Motor neuron (in vitro differentiated cells): ENCODE results near the gene SH2B2. TPM values are rescaled to one million over a fixed set of nuclear protein-coding genes. Genes with fewer than 3 reads are reported as not detected.
"Not testable (repeated sequence)": the region's sequence is repeated elsewhere in the genome, so short reads cannot be mapped to it uniquely, and the experiment has no call there.

Experiments used
- ATAC-seq, 8 experiments: fragments of 200-7000 bp; cut with Tn5 transposase; replicated peaks in 6 of 8; 2 replicates each; pipeline ENCODE4 v1.8.0; 2021; ENCODE audit warnings: mild to moderate bottlenecking in 8 of 8, moderate library complexity in 8 of 8
- H3K27ac ChIP-seq, 2 donors: fragments of 250-450 bp; sonication (Bioruptor Pico); 2 replicates each; pipeline ENCODE4 v1.9.0; 2021; ENCODE audit warnings: antibody characterized with exemption in 2 of 2, mild to moderate bottlenecking in 2 of 2, moderate library complexity in 1 of 2
- H3K4me1 ChIP-seq, 2 donors: fragments of 250-450 bp; sonication (Bioruptor Pico); replicated peaks in 1 of 2; 2 replicates each; pipeline ENCODE4 v1.6.1; 2021; ENCODE audit warnings: antibody characterized with exemption in 2 of 2, mild to moderate bottlenecking in 2 of 2, moderate library complexity in 1 of 2
- H3K4me3 ChIP-seq, 5 donors: fragments of 250-450 bp; sonication (Bioruptor Pico); 2 replicates each; pipeline ENCODE4 v1.9.0; 2021; ENCODE audit warnings: antibody characterized with exemption in 5 of 5, mild to moderate bottlenecking in 5 of 5, moderate library complexity in 4 of 5
- WGBS, 10 experiments: fragments of 450-650 bp; shearing (Covaris generic); methylation state at CpG; one replicate each; pipeline ENCODE4 v1.0.0; 2022; 5-methylcytosine and 5-hydroxymethylcytosine counted together
- in situ Hi-C, 9 experiments: fragments of 400-800 bp; cut with MboI; loops; one replicate each; pipeline ENCODE4 v1.15.0; 2021; ENCODE audit warnings: low sequenced_read_pairs in 9 of 9, low pct_unique_long_range_greater_than_20kb in 2 of 9; ENCODE audit not compliant: unreplicated experiment in 9 of 9
- total RNA-seq, 8 experiments: library from RNA; unstranded; fragments of 300-600 nt; gene quantifications; 2 replicates each; pipeline versions ENCODE4 v1.2.3 to v1.2.4, GENCODE V29; 2022

Gene SH2B2
- total RNA-seq, 8 experiments from 2014 or later = 1.0 to 8.1 (median 4.0) TPM

GRCh38 chr7:102291056-102291915 is 4.6 kb downstream of the SH2B2 start:
- Histone ChIP-seq H3K27ac (no peak overlapping the region), H3K4me1 (peaks cover 29 to 36% of the 10 kb centered on the region in 2 donors), H3K4me3 (no peak overlapping the region)
- in situ Hi-C loops = loop anchor here in 3 of 9 experiments (25.0 kb wide), 1 partner anchor 96 kb away; the partner anchor contains the start of gene PRKRIP1 (in 3 of the 3)
- 60 to 80% methylated on average over 1 to 3 of the region's 18 CpGs; no CpG with 5 or more reads in 8 of the 10 experiments for WGBS, 10 experiments
- no peak for ATAC-seq

DNA sequence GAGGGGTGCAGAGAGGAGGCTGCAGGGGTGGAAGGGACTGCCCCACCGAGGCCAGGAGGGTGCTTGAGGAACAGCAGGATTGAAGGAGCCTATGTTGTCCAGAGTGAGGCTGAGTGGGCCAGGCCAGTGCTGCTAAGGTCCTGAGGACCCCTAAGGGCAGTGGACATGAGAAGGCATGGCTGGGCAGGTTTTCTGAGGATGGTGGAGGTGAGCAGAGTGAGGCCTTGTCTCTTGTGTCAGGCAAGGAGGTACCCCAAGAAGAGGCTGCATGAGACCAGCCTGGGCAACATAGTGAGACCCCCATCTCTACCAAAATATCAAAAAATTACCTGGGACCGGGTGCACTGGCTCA is 5.2 kb downstream of the SH2B2 start:
- ATAC-seq = no peak
- 61 to 83% (median 73%) methylated on average over 1 to 2 of the region's 2 CpGs; no CpG with 5 or more reads in 6 of the 10 experiments for WGBS, 10 experiments
- peaks cover 32 to 41% of the 10 kb centered on the region in 2 donors for H3K4me1 ChIP-seq
- no peak overlapping the region for H3K27ac ChIP-seq
- in situ Hi-C loops = loop anchor here in 3 of 9 experiments (25.0 kb wide), 1 partner anchor 95 kb away; the partner anchor contains the start of gene PRKRIP1 (in 3 of the 3)
- no peak overlapping the region for H3K4me3 ChIP-seq

DNA sequence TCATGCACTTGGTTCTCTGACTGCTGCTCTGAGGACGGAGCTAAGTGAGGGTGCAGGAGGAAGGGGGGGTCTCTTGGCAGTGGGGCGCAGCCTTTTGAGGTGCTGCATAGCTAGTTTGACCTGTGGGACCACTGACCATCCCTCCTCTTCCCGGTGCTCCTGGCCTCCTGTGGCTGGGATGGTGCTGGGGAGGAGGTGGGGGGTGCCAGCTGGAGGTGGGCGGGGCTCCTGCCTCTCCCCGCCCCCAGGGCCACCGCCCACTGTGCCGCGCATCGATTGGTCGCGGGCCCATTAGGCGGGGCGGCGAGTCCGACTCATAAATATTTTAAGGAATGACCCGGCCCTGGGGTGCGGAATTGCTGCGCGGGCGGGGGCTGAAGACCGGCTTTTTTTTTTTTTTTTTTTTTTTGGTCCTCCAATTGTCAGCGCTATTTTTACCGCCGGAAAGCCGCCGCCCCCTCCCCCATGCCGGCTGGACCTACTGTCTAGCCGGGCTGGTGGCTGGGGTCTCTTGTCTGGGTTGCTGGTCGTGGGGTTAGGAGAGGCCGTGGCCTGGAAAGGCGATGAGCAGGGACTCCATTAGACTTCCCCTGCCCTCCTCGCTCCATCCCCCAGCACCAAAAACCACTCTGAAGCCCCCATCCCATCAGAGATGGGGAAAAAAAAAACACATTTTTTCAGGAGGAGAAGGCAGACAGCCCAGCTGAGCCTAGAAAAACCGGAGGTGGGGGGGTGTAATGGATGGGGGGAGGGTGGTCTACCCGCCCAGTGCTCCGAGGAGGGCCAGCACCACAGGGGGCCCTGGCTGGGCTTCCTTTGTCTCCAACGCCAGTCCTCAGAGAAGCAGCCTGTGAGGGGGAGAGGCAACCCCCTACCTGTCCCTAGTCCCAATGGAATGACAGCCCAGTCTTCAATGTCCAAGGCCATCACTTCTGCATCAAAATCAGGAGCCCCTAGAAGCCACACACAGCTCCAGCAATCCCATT is 6.4 kb downstream of the SH2B2 start:
- peak; percentile 31 to 75 (median 56) for ATAC-seq
- 0% methylated on average over 1 to 6 of the region's 36 CpGs; no CpG with 5 or more reads in 6 of the 10 experiments for WGBS, 10 experiments
- Histone ChIP-seq H3K27ac (no peak overlapping the region), H3K4me3 (peak overlapping the region; percentile 15 to 35 (median 24)), H3K4me1 (peaks cover 32 to 38% of the 10 kb centered on the region in 2 donors)
- in situ Hi-C loops = loop anchor here in 3 of 9 experiments (25.0 kb wide), 1 partner anchor 94 kb away; the partner anchor contains the start of gene PRKRIP1 (in 3 of the 3)

DNA sequence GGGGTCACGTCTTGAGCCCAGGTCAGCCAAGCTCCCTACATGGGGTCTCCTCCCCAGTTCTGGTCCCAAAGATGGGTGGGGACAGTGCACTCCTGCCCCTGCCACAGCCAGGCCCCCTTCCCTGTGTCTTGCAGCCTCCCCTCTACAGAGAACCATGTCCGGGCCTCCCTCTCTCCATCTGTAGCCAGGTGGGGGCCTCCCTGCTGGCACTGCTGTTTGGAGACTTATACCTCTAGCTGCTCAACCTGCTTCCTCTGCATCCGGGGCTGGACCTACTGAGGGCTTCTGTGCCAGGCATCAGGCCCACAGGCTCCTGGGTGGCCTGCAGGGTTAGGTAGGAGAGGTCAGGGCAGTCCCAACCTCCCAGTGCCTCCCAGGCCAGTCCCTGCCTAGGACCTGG is 7.9 kb downstream of the SH2B2 start:
- Histone ChIP-seq H3K4me1 (peaks cover 23 to 34% of the 10 kb centered on the region in 2 donors), H3K4me3 (no peak overlapping the region), H3K27ac (no peak overlapping the region)
- ATAC-seq = no peak
- WGBS, 10 experiments = 80 to 100% methylated on average over 1 of the region's 3 CpGs; no CpG with 5 or more reads in 8 of the 10 experiments
- in situ Hi-C loops = loop anchor here in 3 of 9 experiments (25.0 kb wide), 1 partner anchor 93 kb away; the partner anchor contains the start of gene PRKRIP1 (in 3 of the 3)

GRCh38 chr7:102295346-102296178 is 8.9 kb downstream of the SH2B2 start:
- H3K27ac ChIP-seq = peak overlapping the region in 1 of 2 donors; percentile 43
- WGBS, 10 experiments = 20 to 81% (median 63%) methylated on average over 1 to 4 of the region's 12 CpGs; no CpG with 5 or more reads in 2 of the 10 experiments
- no peak overlapping the region for H3K4me3 ChIP-seq
- peaks cover 23 to 34% of the 10 kb centered on the region in 2 donors for H3K4me1 ChIP-seq
- peak in 4 of 8 experiments; percentile 20 to 44 (median 38) for ATAC-seq
- in situ Hi-C loops = loop anchor here in 3 of 9 experiments (25.0 kb wide), 1 partner anchor 92 kb away; the partner anchor contains the start of gene PRKRIP1 (in 3 of the 3)

DNA sequence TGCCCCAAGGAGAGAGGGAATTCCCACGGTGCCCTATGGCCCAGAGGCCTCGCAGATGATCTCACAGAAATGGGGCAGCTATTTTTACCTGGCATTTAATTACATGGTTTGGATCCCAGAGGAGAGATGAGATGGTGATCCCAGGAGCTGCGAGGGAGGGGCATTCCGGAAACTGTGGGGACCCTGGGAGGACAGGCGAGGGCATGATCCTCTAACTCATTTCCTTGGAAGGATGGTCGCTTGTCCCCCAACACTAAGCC is 9.4 kb downstream of the SH2B2 start:
- no peak for ATAC-seq
- in situ Hi-C loops = loop anchor here in 3 of 9 experiments (25.0 kb wide), 1 partner anchor 91 kb away; the partner anchor contains the start of gene PRKRIP1 (in 3 of the 3)
- Histone ChIP-seq H3K27ac (peak overlapping the region in 1 of 2 donors; percentile 43), H3K4me3 (no peak overlapping the region), H3K4me1 (peaks cover 23 to 34% of the 10 kb centered on the region in 2 donors)
- 59 to 100% (median 71%) methylated on average over 3 to 4 of the region's 6 CpGs; no CpG with 5 or more reads in 7 of the 10 experiments for WGBS, 10 experiments

DNA sequence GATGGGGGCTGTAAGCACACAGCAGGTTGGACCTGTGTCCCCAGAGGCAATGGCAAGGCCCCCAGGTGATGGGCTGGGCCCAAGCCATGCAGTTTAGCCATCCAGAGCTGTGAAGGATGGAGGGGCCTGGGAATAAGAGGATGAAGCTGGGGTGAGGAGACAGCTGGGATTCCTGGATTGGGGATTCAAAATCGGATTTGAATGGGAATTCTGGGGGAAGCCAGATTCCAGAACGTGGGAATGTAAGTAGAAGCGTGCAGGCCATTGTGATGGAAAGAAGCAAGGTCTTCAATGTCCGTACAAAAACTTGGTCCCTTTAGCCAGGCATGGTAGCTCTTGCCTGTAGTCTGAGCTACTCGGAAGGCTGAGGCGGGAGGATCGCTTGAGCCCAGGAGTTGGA is 9.8 kb downstream of the SH2B2 start:
- WGBS, 10 experiments = 33 to 96% (median 82%) methylated on average over 1 to 7 of the region's 7 CpGs; no CpG with 5 or more reads in 3 of the 10 experiments
- in situ Hi-C loops = loop anchor here in 3 of 9 experiments (25.0 kb wide), 1 partner anchor 91 kb away; the partner anchor contains the start of gene PRKRIP1 (in 3 of the 3)
- no peak for ATAC-seq
- no peak overlapping the region for H3K4me3 ChIP-seq
- H3K27ac ChIP-seq = peak overlapping the region in 1 of 2 donors; percentile 43
- H3K4me1 ChIP-seq = peaks cover 23 to 34% of the 10 kb centered on the region in 2 donors

DNA sequence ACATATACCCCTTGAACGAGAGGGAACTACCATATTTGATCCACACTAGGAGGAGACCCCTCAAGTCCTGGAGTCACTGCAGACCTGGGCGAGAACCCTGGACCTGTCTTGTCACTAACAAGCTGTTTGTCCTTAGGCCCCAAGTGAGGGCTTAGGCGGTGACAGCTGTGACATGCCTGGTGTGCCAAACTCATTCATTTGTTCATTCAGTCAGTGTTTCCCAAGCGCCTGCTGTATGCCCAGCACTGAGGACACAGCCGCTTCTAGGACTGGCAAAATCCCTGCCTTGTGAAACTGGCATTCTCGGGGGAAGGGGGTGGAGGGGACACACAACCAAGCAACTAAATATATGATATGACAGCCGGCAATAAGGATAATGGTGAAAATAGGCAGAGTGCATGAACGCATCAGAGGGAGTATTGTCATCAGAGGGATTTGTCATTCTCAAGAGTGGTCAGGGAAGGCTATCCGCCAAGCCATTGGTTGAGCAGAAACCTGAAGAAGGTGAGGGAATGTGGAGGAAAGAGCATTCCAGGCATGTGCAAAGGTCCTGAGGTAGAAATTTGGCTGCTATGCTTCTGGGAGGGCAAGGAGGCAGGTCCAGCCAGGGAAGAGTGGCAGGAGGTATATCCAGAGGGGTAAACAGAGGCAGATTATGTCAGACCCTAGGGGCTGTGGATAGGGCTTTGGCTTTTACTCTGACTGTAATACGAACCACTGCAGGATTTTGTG is 11.0 kb downstream of the SH2B2 start:
- in situ Hi-C loops = loop anchor here in 3 of 9 experiments (25.0 kb wide), 1 partner anchor 90 kb away; the partner anchor contains the start of gene PRKRIP1 (in 3 of the 3)
- ATAC-seq = no peak
- Histone ChIP-seq H3K4me3 (no peak overlapping the region), H3K27ac (no peak overlapping the region), H3K4me1 (peaks cover 23 to 33% of the 10 kb centered on the region in 2 donors)
- 47 to 100% (median 92%) methylated on average over 1 to 9 of the region's 10 CpGs; no CpG with 5 or more reads in 1 of the 10 experiments for WGBS, 10 experiments

- no peak overlapping the region for H3K4me3 ChIP-seq
- no peak overlapping the region for H3K27ac ChIP-seq
- in situ Hi-C loops = no loop called here
- peak in 1 of 8 experiments; percentile 23 for ATAC-seq
- 86 to 100% (median 92%) methylated on average over 2 to 32 of the region's 84 CpGs; no CpG with 5 or more reads in 6 of the 10 experiments for whole genome bisulfite sequencing, 10 experiments
- peaks cover 11 to 21% of the 10 kb centered on the region in 2 donors for H3K4me1 ChIP-seq
Observed at GRCh38 chr7:102300643-102301221, 14.1 kb downstream of the SH2B2 start.

GRCh38 chr7:102301367-102301766 is 14.7 kb downstream of the SH2B2 start:
- WGBS, 10 experiments = 100% methylated on average over 2 of the region's 14 CpGs; no CpG with 5 or more reads in 9 of the 10 experiments
- H3K4me3 ChIP-seq = not testable (repeated sequence)

GRCh38 chr7:102302025-102302424 is 15.4 kb downstream of the SH2B2 start:
- WGBS, 10 experiments = 60 to 100% (median 80%) methylated on average over 1 to 5 of the region's 6 CpGs; no CpG with 5 or more reads in 3 of the 10 experiments
- Histone ChIP-seq H3K27ac (no peak overlapping the region), H3K4me3 (no peak overlapping the region), H3K4me1 (peaks cover 6 to 17% of the 10 kb centered on the region in 2 donors)
- ATAC-seq = no peak
- in situ Hi-C loops = no loop called here

More at GRCh38 chr7:102301367-102301766, 14.7 kb downstream of the SH2B2 start:
- H3K27ac ChIP-seq, ATAC-seq, in situ Hi-C loops: not testable (repeated sequence)
- H3K4me1 ChIP-seq = peaks cover 5 to 15% of the 10 kb centered on the region in 2 donors
